Esophagus muscularis mucosa (tissue), 4 donors: ENCODE results near the gene TUT1.
"Not testable (repeated sequence)": the region's sequence is repeated elsewhere in the genome, so short reads cannot be mapped to it uniquely, and the experiment has no call there.

ENCODE experiments used
- CTCF ChIP-seq, 3 experiments: fragments of 200-600 bp in 2 of 3; fragments of 450-650 bp in 1 of 3; sonication (generic) in 2 of 3; IDR thresholded peaks; one replicate each; pipeline ENCODE4 v1.5.1; 2017 to 2019; ENCODE audit warnings: antibody characterized with exemption in 3 of 3, mild to moderate bottlenecking in 2 of 3, moderate library complexity in 1 of 3
- EP300 ChIP-seq: sonication (generic); formaldehyde crosslinking; IDR thresholded peaks from one replicate; pipeline ENCODE4 v1.6.1; 2017; ENCODE audit warnings: antibody characterized with exemption
- POLR2A ChIP-seq: fragments of 450-650 bp; IDR thresholded peaks from one replicate; pipeline ENCODE4 v1.6.1; 2017; ENCODE audit warnings: antibody characterized with exemption, moderate library complexity, mild to moderate bottlenecking, low read depth
- POLR2AphosphoS5 ChIP-seq, 2 donors: sonication (generic); formaldehyde crosslinking; IDR thresholded peaks; one replicate each; pipeline ENCODE4 v1.6.1; 2017; ENCODE audit warnings: antibody characterized with exemption in 2 of 2

DNA sequence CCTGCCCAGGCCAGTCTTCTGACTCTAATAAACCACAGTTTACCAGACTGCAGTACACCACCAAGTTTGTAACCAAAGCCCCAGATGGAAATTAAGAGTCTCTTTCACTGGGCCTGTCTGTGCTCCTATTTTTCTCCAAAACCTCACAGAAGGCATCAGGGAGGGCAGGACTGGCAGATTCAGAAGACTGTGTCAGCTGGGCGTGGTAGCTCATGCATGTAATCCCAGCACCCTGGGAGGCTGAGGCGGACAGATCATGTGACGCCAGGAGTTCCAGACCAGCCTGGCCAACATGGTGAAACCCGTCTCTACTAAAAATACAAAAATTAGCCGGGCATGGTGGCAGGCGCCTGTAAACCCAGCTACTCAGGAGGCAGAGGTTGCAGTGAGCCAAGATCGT, 6.0 kb downstream of the TUT1 start:
- not testable (repeated sequence) for TF ChIP-seq CTCF (IDR thresholded peaks at IDR 0.05); POLR2AphosphoS5 (IDR thresholded peaks at IDR 0.05); EP300; POLR2A
